Prostate gland (tissue), 2 donors: ENCODE data around the gene B4GALT1. TPM values are rescaled to one million over a fixed set of nuclear protein-coding genes. Genes with fewer than 3 reads are reported as not detected.

Source experiments
- DNase-seq: peaks from one replicate; pipeline ENCODE4 v3.0.0-alpha.2; 2019; ENCODE audit warnings: low spot score
- H3K27ac ChIP-seq, 2 donors: fragments of 200-600 bp; sonication (generic); 2 replicates each; pipeline ENCODE4 v1.5.1; 2017 to 2019
- H3K27me3 ChIP-seq: fragments of 200-600 bp; sonication (generic); replicated peaks from 2 replicates; pipeline ENCODE4 v1.5.1; 2019; ENCODE audit not compliant: insufficient read depth
- H3K36me3 ChIP-seq, 2 donors: fragments of 200-600 bp; sonication (generic); 1 replicate in 1 of 2; 2 replicates in 1 of 2; pipeline versions ENCODE4 v1.5.1 to v1.8.1; 2017 to 2019
- H3K4me1 ChIP-seq: fragments of 200-600 bp; sonication (generic); replicated peaks from 2 replicates; pipeline ENCODE4 v1.5.1; 2019
- H3K4me3 ChIP-seq, 2 donors: fragments of 200-600 bp; sonication (generic); 2 replicates each; pipeline ENCODE4 v1.5.1; 2017 to 2019
- H3K9me3 ChIP-seq: fragments of 200-600 bp; sonication (generic); 2 replicates; pipeline ENCODE4 v1.5.1; 2017
- POLR2A ChIP-seq: fragments of 450-650 bp; IDR thresholded peaks from one replicate; pipeline ENCODE4 v1.6.1; 2016; ENCODE audit warnings: antibody characterized with exemption, mild to moderate bottlenecking
- POLR2AphosphoS5 ChIP-seq: sonication (generic); formaldehyde crosslinking; IDR thresholded peaks from one replicate; pipeline ENCODE4 v1.6.1; 2017; ENCODE audit warnings: antibody characterized with exemption
- WGBS: methylation state at CpG from one replicate; pipeline ENCODE4 v1.1.5; 2018; 5-methylcytosine and 5-hydroxymethylcytosine counted together
- intact Hi-C: fragments of 100-400 bp; cut with DNase I; formaldehyde crosslinking; loops from one replicate; pipeline ENCODE4 v1.14.2; 2022
- total RNA-seq, 2 donors: library from RNA; depleted of rRNA; stranded (reverse); fragments of >200 nt; gene quantifications; one replicate each; pipeline ENCODE4 v1.1.0, GENCODE V29; 2016
- TF ChIP-seq, protein P1 (sequence below), 4 experiments: fragments of 200-600 bp in 2 of 4; fragments of 450-650 bp in 2 of 4; sonication (generic) in 2 of 4; IDR thresholded peaks; 1 replicate in 3 of 4; 2 replicates in 1 of 4; pipeline ENCODE4 v1.5.1; 2016 to 2019; ENCODE audit warnings: antibody characterized with exemption in 4 of 4, mild to moderate bottlenecking in 2 of 4, moderate library complexity in 2 of 4

Gene B4GALT1
- total RNA-seq, 2 donors from 2014 or later, result 153 to 185 TPM

DNA sequence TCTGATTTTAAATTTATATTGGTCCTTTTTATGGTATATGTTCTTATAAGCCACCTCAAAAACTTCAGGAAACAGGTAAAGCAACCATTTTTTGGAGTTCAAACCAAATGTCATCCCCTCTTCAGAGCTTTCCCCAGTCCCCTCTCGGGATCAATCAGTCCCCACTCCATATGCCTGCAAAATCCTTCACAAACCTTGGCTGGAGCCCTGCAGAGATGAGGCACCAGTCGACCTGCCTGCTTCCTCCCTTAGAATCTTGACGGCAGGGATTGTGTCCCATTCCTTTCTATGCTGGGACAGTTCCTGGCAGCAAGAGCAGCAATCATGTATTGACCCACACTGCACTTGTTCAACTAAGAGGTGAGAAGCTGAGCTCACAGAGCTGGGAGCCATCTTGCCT, 22.6 kb downstream of the B4GALT1 start:
- DNase-seq, result no peak
- 80% methylated on average over 3 of the region's 3 CpGs for WGBS
- peaks cover 8% of the 10 kb centered on the region for H3K4me1 ChIP-seq
- H3K36me3 ChIP-seq, result no peaks in the 10 kb centered on the region
- no peak overlapping the region for H3K27ac ChIP-seq
- no peaks in the 10 kb centered on the region for H3K27me3 ChIP-seq
- intact Hi-C loops, result no loop called here
- TF ChIP-seq, protein P1, sequence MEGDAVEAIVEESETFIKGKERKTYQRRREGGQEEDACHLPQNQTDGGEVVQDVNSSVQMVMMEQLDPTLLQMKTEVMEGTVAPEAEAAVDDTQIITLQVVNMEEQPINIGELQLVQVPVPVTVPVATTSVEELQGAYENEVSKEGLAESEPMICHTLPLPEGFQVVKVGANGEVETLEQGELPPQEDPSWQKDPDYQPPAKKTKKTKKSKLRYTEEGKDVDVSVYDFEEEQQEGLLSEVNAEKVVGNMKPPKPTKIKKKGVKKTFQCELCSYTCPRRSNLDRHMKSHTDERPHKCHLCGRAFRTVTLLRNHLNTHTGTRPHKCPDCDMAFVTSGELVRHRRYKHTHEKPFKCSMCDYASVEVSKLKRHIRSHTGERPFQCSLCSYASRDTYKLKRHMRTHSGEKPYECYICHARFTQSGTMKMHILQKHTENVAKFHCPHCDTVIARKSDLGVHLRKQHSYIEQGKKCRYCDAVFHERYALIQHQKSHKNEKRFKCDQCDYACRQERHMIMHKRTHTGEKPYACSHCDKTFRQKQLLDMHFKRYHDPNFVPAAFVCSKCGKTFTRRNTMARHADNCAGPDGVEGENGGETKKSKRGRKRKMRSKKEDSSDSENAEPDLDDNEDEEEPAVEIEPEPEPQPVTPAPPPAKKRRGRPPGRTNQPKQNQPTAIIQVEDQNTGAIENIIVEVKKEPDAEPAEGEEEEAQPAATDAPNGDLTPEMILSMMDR (IDR thresholded peaks at IDR 0.05), result no peak
- TF ChIP-seq POLR2A (no peak), POLR2AphosphoS5 (no peak)
- no peak overlapping the region for H3K4me3 ChIP-seq
- H3K9me3 ChIP-seq, result no peaks in the 10 kb centered on the region

DNA sequence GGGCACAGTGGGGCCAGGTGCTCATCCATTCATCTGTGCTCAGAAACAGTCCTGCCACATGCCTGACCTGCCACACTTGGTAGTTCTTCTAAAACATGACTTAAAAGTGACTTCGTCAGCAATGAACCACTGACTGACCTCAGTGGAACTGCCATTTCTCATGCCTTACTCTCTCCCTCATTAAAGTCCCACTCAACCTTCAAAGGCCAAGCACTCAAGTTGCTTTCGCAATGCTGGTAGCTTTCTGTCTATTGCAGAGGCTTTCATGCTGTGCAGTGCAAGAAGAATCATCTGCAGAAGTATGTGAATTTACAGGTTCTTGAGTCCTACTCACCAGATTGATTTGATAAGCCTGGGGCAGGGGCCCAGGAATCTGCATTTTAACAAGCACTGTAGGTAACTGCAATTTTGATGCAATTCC, 23.9 kb downstream of the B4GALT1 start:
- no peaks in the 10 kb centered on the region for H3K9me3 ChIP-seq
- TF ChIP-seq POLR2AphosphoS5 (no peak), POLR2A (no peak)
- TF ChIP-seq, protein P1 (IDR thresholded peaks at IDR 0.05), result no peak
- 95% methylated on average over 2 of the region's 2 CpGs for WGBS
- peaks cover 8% of the 10 kb centered on the region for H3K4me1 ChIP-seq
- H3K27ac ChIP-seq, result no peak overlapping the region
- intact Hi-C loops, result no loop called here
- H3K4me3 ChIP-seq, result no peak overlapping the region
- H3K36me3 ChIP-seq, result no peaks in the 10 kb centered on the region
- no peaks in the 10 kb centered on the region for H3K27me3 ChIP-seq
- no peak for DNase-seq

DNA sequence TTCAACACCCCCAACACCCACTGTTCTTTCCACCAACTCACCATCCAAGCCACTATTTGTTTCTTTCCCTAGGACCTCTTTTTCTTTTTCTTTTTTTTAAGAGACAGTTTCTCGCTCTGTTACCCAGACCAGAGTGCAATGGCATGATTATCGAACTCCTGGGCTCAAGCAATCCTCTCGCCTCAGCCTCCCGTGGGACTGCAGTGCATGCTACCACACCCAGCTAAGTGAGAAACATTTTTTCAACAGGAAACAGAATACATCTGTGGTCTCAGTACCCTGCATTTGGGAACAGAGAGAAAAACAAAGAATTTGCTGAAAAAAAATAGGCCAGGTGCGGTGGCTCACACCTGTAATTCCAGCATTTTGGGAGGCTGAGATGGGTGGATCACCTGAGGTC, 24.6 kb downstream of the B4GALT1 start:
- no peaks in the 10 kb centered on the region for H3K9me3 ChIP-seq
- H3K27ac ChIP-seq, result no peak overlapping the region
- no peaks in the 10 kb centered on the region for H3K27me3 ChIP-seq
- peaks cover 8% of the 10 kb centered on the region for H3K4me1 ChIP-seq
- no peak for DNase-seq
- intact Hi-C loops, result no loop called here
- TF ChIP-seq, protein P1 (IDR thresholded peaks at IDR 0.05), result no peak
- TF ChIP-seq POLR2A (no peak), POLR2AphosphoS5 (no peak)
- no peak overlapping the region for H3K4me3 ChIP-seq
- H3K36me3 ChIP-seq, result no peaks in the 10 kb centered on the region
- whole genome bisulfite sequencing, result 93% methylated on average over 5 of the region's 5 CpGs

DNA sequence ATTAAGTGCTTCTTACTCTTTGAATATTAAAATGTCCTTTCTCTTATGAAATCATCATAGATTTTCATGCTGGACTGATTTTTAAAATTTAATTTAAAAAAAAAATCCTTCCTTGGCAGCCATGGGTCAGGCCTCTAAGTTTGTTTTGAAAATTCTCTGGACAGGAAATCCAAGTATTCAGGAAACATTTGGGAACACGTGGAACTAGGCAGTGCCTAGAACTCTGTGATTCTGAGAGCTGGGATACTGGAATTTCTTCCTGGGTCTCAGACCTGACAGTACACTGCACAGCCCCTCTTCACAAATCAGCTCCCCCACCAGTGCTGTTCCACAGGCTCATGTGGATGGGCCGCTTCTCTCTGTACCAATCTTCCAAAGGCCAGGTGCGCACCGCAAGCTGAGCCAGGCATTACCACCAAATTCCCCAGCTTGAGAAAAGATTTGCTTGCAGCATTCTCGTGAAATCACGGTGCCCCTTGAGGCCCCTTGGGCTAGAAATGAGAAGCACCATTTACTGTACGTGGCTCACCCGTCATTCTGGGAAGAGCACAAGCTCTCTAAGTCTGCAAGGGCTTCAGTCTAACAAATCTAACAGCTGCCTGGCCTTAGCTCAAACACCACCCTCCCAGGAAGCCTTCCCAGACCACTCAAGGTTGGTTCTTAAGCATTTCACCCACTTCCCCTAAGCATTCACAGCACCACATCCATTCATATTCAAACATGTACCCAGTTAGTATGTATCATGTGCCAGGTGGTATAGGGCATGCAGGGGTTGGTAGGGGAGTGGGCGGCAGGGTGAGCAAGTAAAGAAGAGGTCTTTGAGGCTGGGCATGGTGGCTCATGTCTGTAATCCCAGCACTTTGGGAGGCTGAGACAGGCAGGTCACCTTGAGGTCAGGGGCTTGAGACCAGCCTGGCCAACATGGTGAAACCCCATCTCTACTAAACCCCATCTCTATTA, 26.5 kb downstream of the B4GALT1 start:
- TF ChIP-seq POLR2A (no peak), POLR2AphosphoS5 (no peak)
- TF ChIP-seq, protein P1 (IDR thresholded peaks at IDR 0.05), result no peak
- H3K4me1 ChIP-seq, result peaks cover 8% of the 10 kb centered on the region
- no peak for DNase-seq
- no peaks in the 10 kb centered on the region for H3K27me3 ChIP-seq
- H3K9me3 ChIP-seq, result no peaks in the 10 kb centered on the region
- intact Hi-C loops, result no loop called here
- no peak overlapping the region for H3K4me3 ChIP-seq
- 75% methylated on average over 9 of the region's 9 CpGs for WGBS
- no peaks in the 10 kb centered on the region for H3K36me3 ChIP-seq
- H3K27ac ChIP-seq, result peak overlapping the region; percentile 53 to 59
